Astrocyte (in vitro differentiated cells and primary cell): ENCODE measurements around the gene NSF.
"Not testable (repeated sequence)": the region's sequence is repeated elsewhere in the genome, so short reads cannot be mapped to it uniquely, and the experiment has no call there.

Experiments
- EZH2 ChIP-seq: IDR thresholded peaks from 2 replicates; pipeline ENCODE4 v1.6.1; 2012; ENCODE audit warnings: mild to moderate bottlenecking, low read length, inconsistent platforms; ENCODE audit not compliant: insufficient read depth
- TF ChIP-seq, protein P1 (sequence below): IDR thresholded peaks from 2 replicates; pipeline ENCODE4 v1.5.1; 2011; ENCODE audit warnings: low read depth, mild to moderate bottlenecking, inconsistent platforms, low read length, moderate library complexity; ENCODE audit not compliant: insufficient read depth

DNA sequence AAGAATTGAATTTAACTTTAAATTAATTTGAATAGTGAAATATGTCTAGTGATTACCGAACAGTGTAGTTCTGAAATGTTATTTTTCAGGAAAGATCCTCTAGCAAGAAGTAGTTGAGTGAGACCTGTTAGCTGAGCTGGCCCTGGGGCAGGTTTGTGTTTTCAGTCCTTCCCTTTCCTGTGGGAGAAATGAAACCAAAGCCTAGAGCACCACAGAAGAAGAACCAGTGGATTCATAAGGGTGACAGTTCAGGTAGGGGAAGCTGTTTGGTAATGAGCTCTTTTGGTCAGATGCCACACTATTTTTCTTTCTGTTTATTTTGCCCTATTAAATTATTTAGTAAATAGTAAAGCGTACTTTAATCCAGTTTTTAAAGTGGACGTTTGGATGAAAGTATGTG, 26.7 kb downstream of the NSF start:
- TF ChIP-seq, protein P1, sequence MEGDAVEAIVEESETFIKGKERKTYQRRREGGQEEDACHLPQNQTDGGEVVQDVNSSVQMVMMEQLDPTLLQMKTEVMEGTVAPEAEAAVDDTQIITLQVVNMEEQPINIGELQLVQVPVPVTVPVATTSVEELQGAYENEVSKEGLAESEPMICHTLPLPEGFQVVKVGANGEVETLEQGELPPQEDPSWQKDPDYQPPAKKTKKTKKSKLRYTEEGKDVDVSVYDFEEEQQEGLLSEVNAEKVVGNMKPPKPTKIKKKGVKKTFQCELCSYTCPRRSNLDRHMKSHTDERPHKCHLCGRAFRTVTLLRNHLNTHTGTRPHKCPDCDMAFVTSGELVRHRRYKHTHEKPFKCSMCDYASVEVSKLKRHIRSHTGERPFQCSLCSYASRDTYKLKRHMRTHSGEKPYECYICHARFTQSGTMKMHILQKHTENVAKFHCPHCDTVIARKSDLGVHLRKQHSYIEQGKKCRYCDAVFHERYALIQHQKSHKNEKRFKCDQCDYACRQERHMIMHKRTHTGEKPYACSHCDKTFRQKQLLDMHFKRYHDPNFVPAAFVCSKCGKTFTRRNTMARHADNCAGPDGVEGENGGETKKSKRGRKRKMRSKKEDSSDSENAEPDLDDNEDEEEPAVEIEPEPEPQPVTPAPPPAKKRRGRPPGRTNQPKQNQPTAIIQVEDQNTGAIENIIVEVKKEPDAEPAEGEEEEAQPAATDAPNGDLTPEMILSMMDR, result not testable (repeated sequence)
- TF ChIP-seq EZH2, result not testable (repeated sequence)
